Liver (tissue), 9 donors: ENCODE measurements around the gene KRTAP10-8. TPM values are rescaled to one million over a fixed set of nuclear protein-coding genes. Genes with fewer than 3 reads are reported as not detected.
"Not testable (repeated sequence)": the region's sequence is repeated elsewhere in the genome, so short reads cannot be mapped to it uniquely, and the experiment has no call there.

ENCODE experiments used
- DNase-seq: peaks from one replicate; pipeline ENCODE4 v3.0.0-alpha.2; 2017; ENCODE audit warnings: low spot score
- H3K27ac ChIP-seq, 2 donors: one replicate each; pipeline ENCODE4 v1.7.0; 2013; ENCODE audit warnings: inconsistent platforms in 2 of 2, low read length in 2 of 2, control low read depth in 1 of 2, low read depth in 1 of 2, mild to moderate bottlenecking in 1 of 2
- H3K27me3 ChIP-seq, 4 donors: one replicate each; pipeline versions ENCODE4 v1.6.1 to v1.7.0; 2013; ENCODE audit warnings: low read length in 3 of 4, inconsistent platforms in 1 of 4, mild to moderate bottlenecking in 1 of 4, moderate library complexity in 1 of 4; ENCODE audit not compliant: control insufficient read depth in 4 of 4, insufficient read depth in 4 of 4
- H3K36me3 ChIP-seq, 4 donors: one replicate each; pipeline versions ENCODE4 v1.6.1 to v1.7.0; 2013; ENCODE audit warnings: low read length in 3 of 4, mild to moderate bottlenecking in 3 of 4, low read depth in 1 of 4, moderate library complexity in 1 of 4; ENCODE audit not compliant: control insufficient read depth in 4 of 4, insufficient read depth in 3 of 4
- H3K4me1 ChIP-seq, 4 donors: one replicate each; pipeline versions ENCODE4 v1.6.1 to v1.7.0; 2013; ENCODE audit warnings: low read length in 3 of 4, mild to moderate bottlenecking in 3 of 4, moderate library complexity in 1 of 4; ENCODE audit not compliant: control insufficient read depth in 4 of 4, insufficient read depth in 4 of 4
- H3K4me3 ChIP-seq, 3 donors: one replicate each; pipeline versions ENCODE4 v1.6.1 to v1.7.0; 2013; ENCODE audit warnings: low read length in 3 of 3, control low read depth in 1 of 3, low read depth in 1 of 3, mild to moderate bottlenecking in 1 of 3
- H3K9ac ChIP-seq, 2 donors: one replicate each; pipeline ENCODE4 v1.7.0; 2013; ENCODE audit warnings: low read length in 2 of 2, mild to moderate bottlenecking in 2 of 2, moderate library complexity in 2 of 2, control low read depth in 1 of 2, low read depth in 1 of 2
- H3K9me3 ChIP-seq, 4 donors: one replicate each; pipeline versions ENCODE4 v1.6.1 to v1.7.0; 2013; ENCODE audit warnings: low read length in 3 of 4; ENCODE audit not compliant: control insufficient read depth in 4 of 4
- HNF4A ChIP-seq, 2 donors: conservative IDR thresholded peaks; 2 replicates each; pipeline ENCODE4 v1.6.1; 2016; ENCODE audit warnings: antibody characterized with exemption in 2 of 2, mild to moderate bottlenecking in 2 of 2
- HNF4G ChIP-seq: IDR thresholded peaks from 2 replicates; pipeline ENCODE4 v1.6.1; 2016; ENCODE audit warnings: antibody characterized with exemption
- NR2F2 ChIP-seq: IDR thresholded peaks from 2 replicates; pipeline ENCODE4 v1.6.1; 2016; ENCODE audit warnings: antibody characterized with exemption
- REST ChIP-seq: IDR thresholded peaks from 2 replicates; pipeline ENCODE4 v1.6.1; 2016; ENCODE audit warnings: antibody characterized with exemption, mild to moderate bottlenecking
- RXRA ChIP-seq, 2 donors: IDR thresholded peaks; 2 replicates each; pipeline ENCODE4 v1.6.1; 2017 to 2018; ENCODE audit warnings: antibody characterized with exemption in 2 of 2, mild to moderate bottlenecking in 1 of 2
- SP1 ChIP-seq: IDR thresholded peaks from 2 replicates; pipeline ENCODE4 v1.6.1; 2018; ENCODE audit warnings: antibody characterized with exemption, mild to moderate bottlenecking
- WGBS: extraction: QIAGEN DNeasy Blood & Tissue Kit; methylation state at CpG from one replicate; pipeline ENCODE4 v1.1.7; 2013; 5-methylcytosine and 5-hydroxymethylcytosine counted together
- polyA plus RNA-seq, 2 donors: library from polyadenylated mRNA; stranded (reverse) in 1 of 2; unstranded in 1 of 2; fragments of 200-250 nt in 1 of 2; fragments of >200 nt in 1 of 2; fragmentation: Nextera tagmentation in 1 of 2; extraction: Ambion mirVana in 1 of 2; gene quantifications; one replicate each; pipeline versions ENCODE4 v1.2.1 to v1.2.3, GENCODE V29; 2013 to 2015
- total RNA-seq, 2 donors: library from RNA; depleted of rRNA; stranded (reverse); fragments of >200 nt; gene quantifications; one replicate each; pipeline ENCODE4 v1.2.3, GENCODE V29; 2014
- donor health status: healthy.
- donor health status: healthy.
- donor health status: healthy.
- donor health status: healthy.
- donor health status: healthy.

KRTAP10-8 gene
- total and polyA plus RNA-seq, 4 donors, result not detected

GRCh38 chr21:44572959-44573583 lies 38.8 kb upstream of the KRTAP10-8 start:
- Histone ChIP-seq H3K9ac (no peak overlapping the region), H3K4me1 (peaks cover 0 to 7% (median 3%) of the 10 kb centered on the region in 4 donors), H3K27me3 (no peaks in the 10 kb centered on the region), H3K36me3 (no peaks in the 10 kb centered on the region), H3K4me3 (no peak overlapping the region), H3K9me3 (peaks cover 0 to 7% (median 1%) of the 10 kb centered on the region in 4 donors), H3K27ac (no peak overlapping the region)
- TF ChIP-seq NR2F2, result no peak
- peak; percentile 10 for DNase-seq
- WGBS, result 91% methylated on average over 15 of the region's 15 CpGs

GRCh38 chr21:44573630-44574456 lies 38.0 kb upstream of the KRTAP10-8 start, which contains the start of gene KRTAP10-4:
Gene KRTAP10-4 (plus strand): TSS chr21:44573729. CDS start chr21:44573759, 30 bp downstream.
- WGBS, result 61% methylated on average over 22 of the region's 25 CpGs
- H3K4me1 ChIP-seq, H3K36me3 ChIP-seq, H3K27me3 ChIP-seq, H3K4me3 ChIP-seq, H3K9me3 ChIP-seq, H3K9ac ChIP-seq, DNase-seq, H3K27ac ChIP-seq: not testable (repeated sequence)

GRCh38 chr21:44574457-44575306 lies 37.2 kb upstream of the KRTAP10-8 start:
- H3K27me3 ChIP-seq, result no peaks in the 10 kb centered on the region
- TF ChIP-seq HNF4A (conservative IDR thresholded peaks at IDR 0.05) (peak in 1 of 2 donors; percentile 63), SP1 (peak; percentile 25), RXRA (IDR thresholded peaks at IDR 0.05) (peak; percentile 29 to 55), REST (no peak), HNF4G (no peak)
- peaks cover 0 to 7% (median 3%) of the 10 kb centered on the region in 4 donors for H3K4me1 ChIP-seq
- DNase-seq, result peak; percentile 35
- H3K9ac ChIP-seq, result no peak overlapping the region
- no peak overlapping the region for H3K27ac ChIP-seq
- WGBS, result 24% methylated on average over 21 of the region's 21 CpGs
- H3K9me3 ChIP-seq, result peaks cover 0 to 7% (median 1%) of the 10 kb centered on the region in 4 donors
- H3K4me3 ChIP-seq, result no peak overlapping the region
- no peaks in the 10 kb centered on the region for H3K36me3 ChIP-seq
